Left ventricle myocardium superior (tissue), 1 donor: ENCODE data around the gene GPR31. TPM values are rescaled to one million over a fixed set of nuclear protein-coding genes. Genes with fewer than 3 reads are reported as not detected.
A peak's percentile ranks its signal among the peaks of the same experiment; 100 is the strongest.
"Not testable (repeated sequence)": the region's sequence is repeated elsewhere in the genome, so short reads cannot be mapped to it uniquely, and the experiment has no call there.

Experiments used
- ATAC-seq: fragments of 200-7000 bp; cut with Tn5 transposase; one replicate; pipeline ENCODE4 v1.9.1; 2020; ENCODE audit warnings: mild to moderate bottlenecking, moderate library complexity
- DNase-seq: peaks from one replicate; pipeline ENCODE4 v3.0.0-alpha.2; 2020
- intact Hi-C: fragments of 100-400 bp; cut with micrococcal nuclease; formaldehyde crosslinking; loops from one replicate; pipeline ENCODE4 v1.11.0; 2022
- total RNA-seq: library from RNA; stranded (reverse); fragmentation: NEBNext Ultra II Directional; extraction: Animal tissue kit (Norgen Biotek cat#: 25700); gene quantifications from one replicate; pipeline ENCODE4 v1.2.1, GENCODE V29; 2021
- donor health status: DM: no; HTN: yes; CAD: no; lungs with severe emphysema.

The GPR31 gene
- total RNA-seq, 1 donor from 2014 or later = not detected

DNA sequence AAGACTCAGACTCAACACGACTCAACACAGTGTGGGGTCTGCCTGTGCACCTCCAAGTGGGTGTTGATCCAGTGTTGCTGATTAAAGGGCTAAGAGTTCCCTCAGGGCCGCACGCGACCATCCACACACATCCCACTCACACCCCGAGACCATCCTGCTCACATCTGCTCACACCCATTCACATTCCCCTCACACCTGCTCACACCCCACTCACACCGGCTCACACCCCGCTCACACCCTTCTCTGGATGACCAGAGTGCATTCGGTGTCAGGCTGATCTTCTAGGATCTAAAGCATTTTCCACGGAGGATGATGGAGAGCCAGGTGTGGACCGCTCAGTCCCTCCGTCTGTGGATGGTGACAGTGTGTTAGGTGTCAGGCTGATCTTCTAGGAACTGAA, 13.5 kb upstream of the GPR31 start:
- DNase-seq, intact Hi-C loops, ATAC-seq: not testable (repeated sequence)

DNA sequence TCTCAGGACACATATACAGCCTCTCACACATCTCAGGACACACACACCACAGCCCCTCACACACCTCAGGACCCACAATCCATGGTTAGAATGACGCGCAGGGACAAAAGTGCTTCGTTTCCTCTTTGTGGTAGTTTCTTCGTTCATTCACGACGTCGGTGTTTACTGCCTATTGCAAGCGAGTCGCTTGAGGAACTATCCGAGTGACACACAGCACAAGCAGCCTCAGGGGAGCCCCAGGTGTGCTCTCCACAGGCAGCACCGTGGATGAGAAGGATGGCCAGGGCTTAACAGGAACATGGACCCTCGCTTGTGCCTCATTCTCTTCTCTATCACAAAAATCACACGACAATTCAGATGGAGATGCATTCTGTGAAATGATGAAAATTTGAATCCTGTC, 12.1 kb upstream of the GPR31 start:
- intact Hi-C loops, ATAC-seq, DNase-seq: not testable (repeated sequence)

DNA sequence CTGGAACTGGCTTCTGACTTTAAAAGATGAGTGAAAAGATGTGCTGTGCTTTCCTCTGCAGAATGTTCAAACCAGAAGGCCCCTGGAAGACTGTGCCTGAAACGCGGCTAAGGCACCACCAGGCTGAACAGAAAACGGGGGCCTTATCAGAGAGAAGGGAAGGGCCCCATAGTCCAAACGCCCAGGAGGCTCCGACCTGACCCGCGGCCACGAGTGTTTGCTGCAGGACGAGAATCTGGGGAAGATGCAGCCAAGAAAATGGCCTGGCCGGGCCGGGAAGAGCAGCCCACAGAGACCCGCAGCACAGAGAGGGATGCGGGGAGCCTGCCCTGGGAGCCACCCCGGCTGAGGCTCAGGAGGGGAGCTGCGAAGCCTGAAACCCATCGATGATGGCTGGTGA, 10.5 kb upstream of the GPR31 start:
- DNase-seq, ATAC-seq, intact Hi-C loops: not testable (repeated sequence)

DNA sequence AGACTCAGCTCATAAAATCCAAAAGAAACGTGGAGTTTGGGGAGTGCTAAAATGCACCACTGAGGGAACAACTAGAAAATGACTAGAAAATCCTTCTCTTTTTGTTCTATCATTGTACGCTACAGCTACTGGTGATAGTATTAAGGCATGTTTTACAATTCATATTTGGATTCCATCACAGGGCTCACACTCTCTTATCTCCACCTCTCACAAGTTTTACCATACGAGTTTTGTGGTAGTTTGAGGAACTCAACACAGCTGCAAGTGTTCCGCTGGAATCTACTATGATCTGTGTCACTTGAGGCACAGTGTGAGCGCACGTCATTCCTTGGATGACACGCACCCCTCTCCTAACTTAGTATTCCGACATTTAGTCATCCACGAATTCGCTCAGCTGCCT, 9.9 kb upstream of the GPR31 start:
- DNase-seq, intact Hi-C loops, ATAC-seq: not testable (repeated sequence)

DNA sequence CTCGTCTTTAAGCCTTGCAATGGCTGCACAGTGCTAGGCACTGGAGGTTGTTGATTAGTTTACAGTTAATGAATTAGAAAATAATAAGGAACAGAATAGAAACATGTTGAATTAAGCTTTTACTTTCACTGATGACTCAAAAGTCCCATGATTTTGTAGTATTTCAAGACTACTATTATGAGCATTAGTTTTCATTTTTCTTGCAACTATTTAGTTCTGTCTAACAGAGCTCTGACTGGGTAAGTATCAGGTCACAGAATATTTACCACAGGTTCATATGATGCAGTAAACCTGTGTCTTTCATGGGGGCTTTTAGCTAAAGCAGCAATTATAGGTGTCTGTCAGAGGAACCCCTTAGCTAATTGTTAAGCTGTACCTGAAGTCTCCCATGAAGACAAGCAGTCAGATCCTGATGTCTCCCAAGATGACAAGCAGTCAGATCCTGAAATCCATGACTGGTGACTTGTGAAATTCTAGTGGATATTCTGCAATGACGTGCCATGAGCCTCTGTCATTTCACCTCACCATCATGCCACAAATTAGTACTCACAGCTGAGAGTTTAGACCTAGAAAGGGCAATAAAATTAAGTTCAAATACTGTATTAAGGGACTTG, 8.2 kb upstream of the GPR31 start:
- intact Hi-C loops = no loop called here
- no peak for ATAC-seq

DNA sequence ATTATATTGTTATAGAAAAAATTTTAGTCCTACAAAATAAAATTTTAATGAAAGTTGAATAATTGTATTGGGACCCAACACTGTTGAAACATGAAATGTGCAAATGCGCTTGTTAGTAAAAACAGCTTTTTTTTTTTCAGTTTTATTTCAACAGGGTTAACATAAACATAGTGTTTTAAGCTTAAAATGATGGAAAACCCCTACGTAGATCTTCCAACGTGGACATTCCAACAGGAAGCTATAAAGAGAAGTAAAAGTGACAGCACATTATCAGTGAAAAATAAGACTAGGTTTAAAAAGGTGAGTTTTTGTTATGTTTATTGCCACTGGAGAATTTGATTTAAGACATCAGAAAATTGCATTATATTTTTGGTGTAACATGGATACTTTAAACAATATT, 6.5 kb upstream of the GPR31 start:
- DNase-seq = no peak
- ATAC-seq = no peak
- intact Hi-C loops = no loop called here

More for the DNA sequence above, 8.2 kb upstream of the GPR31 start:
- DNase-seq = no peak

DNA sequence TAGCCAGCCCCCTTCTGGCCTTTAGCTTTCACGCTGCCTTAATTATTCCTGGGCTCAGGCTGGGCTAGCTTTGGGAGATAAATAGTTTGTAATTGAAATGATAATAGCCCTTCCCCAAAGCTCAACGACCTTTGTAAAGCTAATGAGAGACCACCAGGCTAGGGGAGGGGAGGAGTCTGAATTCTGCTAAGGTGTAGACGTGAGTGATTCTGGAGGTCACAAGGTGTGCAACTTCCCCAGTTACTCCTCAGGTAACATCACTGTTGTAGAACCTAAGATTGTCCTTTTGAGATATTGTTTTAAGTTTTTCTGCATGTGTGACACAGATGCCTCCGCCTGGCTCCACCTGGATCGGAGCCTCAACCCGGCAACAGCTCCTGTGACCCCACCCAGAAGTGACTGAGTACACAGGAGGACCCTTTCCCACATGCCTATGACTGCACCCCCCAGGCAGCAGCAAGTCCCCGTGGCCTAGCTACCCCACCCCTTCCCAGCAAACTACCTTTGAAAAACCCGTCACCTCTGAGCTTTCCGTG, 5.8 kb upstream of the GPR31 start:
- intact Hi-C loops = no loop called here
- no peak for ATAC-seq
- no peak for DNase-seq

DNA sequence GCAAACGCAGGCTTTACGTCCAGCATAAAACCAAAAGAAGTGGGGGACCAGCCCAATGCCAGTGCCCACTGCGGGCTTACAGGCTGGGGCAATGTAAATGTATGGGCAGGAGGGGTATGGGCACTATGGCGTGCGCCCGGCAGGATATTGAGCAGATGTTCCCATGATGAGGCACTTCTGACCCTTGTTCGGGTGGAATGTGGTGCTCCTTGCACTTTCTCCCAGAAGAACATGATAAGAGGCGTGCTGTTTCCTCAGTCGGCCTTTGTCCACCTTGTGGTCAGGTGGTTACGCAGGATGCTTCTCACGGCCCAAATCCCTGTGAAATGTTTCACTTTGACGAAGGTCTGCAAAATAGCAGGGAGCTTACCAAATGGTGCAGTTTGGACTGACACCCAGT, 4.8 kb upstream of the GPR31 start:
- intact Hi-C loops = no loop called here
- no peak for DNase-seq
- ATAC-seq = no peak

DNA sequence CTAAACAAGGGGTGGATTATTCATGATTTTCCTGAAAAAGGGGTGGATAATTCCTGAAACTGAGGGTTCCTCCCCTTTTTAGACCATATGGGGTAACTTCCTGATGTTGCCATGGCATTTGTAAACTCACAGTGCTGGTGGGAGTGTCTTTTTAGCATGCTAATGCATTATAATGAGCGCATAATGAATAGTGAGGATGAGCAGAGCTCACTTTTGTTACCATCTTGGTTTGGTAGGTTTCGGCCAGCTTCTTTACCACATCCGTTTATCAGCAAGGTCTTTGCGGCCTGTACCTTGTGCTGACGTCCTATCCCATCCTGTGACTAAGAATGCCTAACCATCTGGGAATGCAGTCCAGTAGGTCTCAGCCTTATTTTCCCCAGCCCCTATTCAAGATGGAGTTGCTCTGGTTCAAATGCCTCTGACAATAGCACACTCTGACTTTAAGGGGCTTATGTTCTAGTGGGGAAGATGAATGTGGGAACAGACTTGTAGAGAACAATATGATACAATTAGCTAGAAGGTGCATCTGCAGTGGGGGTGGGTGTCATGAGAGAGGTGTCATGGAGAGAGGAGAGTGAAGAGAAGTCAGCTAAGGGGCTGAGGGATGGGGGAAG, 4.2 kb upstream of the GPR31 start:
- intact Hi-C loops = no loop called here
- ATAC-seq (no peak), DNase-seq (no peak)

DNA sequence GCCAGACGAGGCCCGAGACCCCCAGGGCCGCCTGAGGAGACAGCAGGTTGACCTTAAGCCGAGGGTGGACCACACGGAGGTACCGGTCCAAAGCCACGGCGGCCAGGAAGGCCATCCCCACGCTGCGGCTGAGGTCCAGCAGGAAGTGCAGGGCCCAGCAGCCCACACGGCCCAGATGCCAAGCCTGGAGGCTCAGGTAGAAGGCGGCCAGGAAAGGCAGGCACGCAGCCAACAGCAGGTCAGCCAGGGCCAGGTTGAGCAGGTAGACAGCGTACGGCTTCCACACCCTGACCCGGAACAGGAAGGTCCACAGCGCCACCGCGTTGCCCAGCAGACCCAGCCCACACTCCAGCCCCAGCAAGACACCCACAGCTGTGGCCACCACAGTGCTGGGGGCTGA, 366 bp downstream of the GPR31 start:
- intact Hi-C loops = no loop called here
- ATAC-seq (no peak), DNase-seq (no peak)

DNA sequence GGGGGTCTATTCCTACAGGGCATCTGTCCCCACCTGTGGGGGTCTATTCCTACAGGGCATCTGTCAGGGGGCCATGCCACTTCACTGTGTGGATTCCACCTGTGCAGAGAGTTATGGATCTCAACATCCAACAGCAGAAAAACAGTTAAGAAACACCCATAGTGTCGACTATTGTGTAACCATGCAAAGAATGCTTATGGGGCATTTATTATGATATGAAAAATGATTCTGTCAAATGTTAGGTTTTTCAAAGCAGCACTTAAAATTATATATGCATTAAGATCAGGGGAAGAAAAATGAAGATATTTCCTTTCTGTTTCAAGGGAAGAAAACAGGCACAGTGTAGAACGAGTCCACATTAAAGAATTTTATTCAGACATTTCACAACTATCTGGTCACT, 2.9 kb downstream of the GPR31 start:
- DNase-seq = no peak
- intact Hi-C loops = no loop called here
- no peak for ATAC-seq

DNA sequence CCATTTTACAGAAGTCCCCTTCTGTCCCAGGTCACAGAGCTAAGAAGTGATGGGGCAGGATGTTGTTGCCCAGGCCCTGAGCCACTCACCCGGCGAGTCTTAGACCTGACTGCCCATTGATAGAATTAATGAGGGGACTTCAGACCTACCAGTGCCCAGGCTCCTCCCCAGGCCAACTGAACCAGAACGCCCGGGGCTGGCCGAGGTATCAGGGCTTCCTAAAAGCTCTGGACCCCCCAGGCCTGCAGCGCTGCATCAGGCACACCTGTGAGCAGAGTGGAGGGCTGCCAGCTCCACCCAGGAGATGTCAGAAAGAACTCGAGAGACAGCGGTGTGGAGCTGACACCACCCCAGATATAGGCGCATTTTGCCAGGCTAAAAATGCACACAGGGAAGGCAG, 3.5 kb downstream of the GPR31 start:
- DNase-seq (no peak), ATAC-seq (no peak)
- intact Hi-C loops = no loop called here

DNA sequence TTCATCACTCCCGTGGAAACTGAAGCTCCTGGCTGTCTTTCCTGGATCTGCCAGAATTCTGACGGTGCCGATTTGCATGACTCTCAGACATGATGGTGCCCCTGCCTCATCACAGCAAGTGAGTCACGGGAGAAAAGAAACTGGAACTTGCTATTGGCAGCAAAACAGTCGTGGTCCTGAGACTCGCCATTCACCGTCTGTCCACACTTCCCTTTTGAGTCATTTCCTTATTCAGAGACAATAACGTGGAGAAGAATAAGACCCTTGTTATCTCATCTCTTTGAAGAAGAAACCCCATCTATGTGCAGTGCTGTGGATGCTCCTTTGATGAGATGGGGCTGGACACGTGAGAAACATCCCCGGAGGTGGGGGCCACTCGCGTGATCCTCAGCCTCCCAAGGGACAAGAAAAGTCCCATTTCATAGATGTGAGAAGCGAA, 4.2 kb downstream of the GPR31 start:
- intact Hi-C loops = no loop called here
- ATAC-seq (no peak), DNase-seq (no peak)

DNA sequence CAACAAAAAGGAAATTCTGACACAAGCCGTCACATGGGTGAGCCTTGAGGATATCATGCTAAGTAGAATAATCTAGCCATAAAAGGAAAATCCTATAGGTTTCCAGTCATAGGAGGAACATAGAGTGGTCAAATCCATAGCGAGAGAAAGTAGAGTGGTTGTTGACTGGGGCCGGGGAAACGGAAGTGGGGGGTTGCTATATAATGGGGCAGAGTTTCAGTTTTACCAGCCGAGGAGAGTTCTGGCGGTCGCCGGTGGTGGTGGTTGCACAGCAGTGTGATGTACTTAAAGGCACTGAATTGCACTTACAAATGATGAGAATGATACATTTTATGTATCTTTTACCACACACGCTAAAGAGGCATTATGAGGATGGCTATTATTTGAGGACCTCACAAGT, 4.9 kb downstream of the GPR31 start:
- DNase-seq (no peak), ATAC-seq (no peak)
- intact Hi-C loops = no loop called here

DNA sequence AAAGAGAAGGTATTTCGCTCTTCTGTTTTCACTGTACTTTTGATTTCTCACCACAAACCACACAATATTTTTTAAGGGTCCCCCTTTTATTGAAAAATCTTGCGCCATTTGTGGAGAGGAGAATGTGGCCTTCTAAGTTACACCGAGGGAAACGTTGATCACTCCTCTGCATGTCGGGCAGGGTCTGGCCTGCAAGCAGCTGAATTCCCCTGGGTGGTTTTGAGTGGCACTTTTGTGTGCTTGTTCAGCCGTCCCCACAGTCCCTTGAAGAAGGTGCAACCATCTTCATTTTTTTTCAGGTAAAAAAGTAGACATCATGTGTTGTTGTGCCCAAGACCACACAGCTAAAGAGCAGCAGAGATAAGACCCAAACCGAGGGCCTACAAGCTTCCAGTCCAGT, 6.1 kb downstream of the GPR31 start:
- intact Hi-C loops = no loop called here
- ATAC-seq (no peak), DNase-seq (no peak)

DNA sequence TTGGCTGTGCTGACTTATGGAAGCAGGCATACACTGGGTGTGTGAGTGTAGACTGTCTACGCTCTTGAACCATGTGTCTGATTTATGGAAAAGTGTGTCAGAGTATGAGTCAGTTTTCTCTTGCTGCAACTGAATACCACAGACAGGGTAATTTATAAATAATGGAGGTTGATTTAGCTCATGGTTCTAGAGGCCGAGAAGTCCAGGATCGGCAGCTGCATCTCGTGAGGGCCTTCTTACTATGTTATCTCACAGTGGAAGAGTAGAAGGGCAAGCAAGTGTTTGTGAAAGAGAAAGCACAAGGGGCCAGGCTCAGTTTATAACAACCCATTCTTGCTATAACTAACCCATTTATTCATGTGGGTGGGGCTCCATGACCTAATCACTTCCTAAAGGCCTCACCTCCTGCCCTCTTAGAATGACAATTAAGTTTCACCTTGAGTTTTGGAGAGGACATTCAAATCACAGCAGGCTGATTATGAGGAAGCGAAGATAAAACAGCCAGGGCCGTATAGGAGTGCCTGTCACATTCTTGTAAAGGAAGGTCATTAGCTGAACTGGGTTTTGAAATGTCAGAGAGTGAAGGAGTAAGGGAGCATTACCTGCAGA, 6.7 kb downstream of the GPR31 start:
- DNase-seq (no peak), ATAC-seq (peak; percentile 34)
- intact Hi-C loops = no loop called here

DNA sequence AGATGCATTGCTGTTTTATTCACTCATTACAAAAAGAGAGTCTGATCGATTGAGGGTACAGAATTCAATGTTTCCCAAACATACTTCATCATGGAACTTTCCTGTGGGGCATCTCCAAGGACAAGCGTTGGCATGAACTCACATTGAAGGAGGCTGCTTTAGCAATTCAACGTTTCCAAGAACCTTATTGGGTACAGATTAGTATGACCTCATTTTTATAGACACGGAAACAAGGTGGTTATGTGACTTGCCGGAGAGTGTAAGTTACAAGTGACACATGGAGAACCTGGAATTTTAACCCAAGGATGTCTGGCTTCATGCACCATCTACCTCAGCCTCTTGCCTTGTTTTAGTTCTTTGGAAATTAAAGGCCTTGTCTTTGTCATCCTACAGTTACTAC, 8.8 kb downstream of the GPR31 start:
- intact Hi-C loops = loop anchor here (10.0 kb wide), 1 partner anchor 364 kb away; no protein-coding TSS in a partner anchor
- no peak for DNase-seq
- no peak for ATAC-seq

DNA sequence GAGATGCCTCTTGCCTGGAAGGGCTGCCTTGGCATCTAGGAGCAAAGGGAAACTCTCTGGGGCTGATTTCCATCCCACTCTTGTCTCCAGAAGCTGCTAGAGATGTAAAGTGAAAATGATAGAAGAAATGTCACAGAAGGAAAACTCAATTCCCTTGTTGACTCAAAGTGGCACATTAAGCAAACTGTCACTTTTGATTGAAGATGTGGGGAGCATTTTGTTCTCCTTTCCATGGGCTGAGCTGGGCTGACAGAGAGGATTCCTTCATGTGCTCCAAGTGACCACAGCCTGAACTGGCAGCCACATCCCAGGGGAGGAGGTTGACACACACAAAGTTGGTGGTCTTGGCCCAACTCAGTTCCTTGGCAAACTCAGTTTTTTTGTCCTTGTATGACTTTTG, 9.8 kb downstream of the GPR31 start:
- DNase-seq = no peak
- intact Hi-C loops = loop anchor here (10.0 kb wide), 1 partner anchor 363 kb away; no protein-coding TSS in a partner anchor

DNA sequence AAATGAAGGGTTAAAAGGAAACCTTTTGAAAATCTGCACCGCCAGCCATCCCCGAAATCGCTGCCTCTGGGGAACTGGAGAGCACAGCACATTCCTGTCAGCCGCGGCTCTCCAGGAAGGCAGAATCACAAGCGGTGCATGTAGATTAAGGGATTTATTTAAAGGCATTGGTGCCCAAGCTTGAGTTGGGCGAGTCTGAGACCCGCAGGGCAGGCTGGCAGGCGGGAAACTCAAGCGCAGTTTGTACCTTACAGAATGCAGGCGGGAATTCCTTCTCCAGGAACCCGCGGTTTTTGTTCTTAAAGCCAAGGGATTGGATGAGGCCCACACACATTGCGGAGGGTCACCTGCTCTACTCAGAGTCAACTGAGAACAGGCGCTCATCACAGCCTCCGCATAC, 10.8 kb downstream of the GPR31 start:
- ATAC-seq = no peak
- DNase-seq = no peak
- intact Hi-C loops = loop anchor here (10.0 kb wide), 1 partner anchor 362 kb away; no protein-coding TSS in a partner anchor

More for the DNA sequence above, 9.8 kb downstream of the GPR31 start:
- ATAC-seq = no peak

DNA sequence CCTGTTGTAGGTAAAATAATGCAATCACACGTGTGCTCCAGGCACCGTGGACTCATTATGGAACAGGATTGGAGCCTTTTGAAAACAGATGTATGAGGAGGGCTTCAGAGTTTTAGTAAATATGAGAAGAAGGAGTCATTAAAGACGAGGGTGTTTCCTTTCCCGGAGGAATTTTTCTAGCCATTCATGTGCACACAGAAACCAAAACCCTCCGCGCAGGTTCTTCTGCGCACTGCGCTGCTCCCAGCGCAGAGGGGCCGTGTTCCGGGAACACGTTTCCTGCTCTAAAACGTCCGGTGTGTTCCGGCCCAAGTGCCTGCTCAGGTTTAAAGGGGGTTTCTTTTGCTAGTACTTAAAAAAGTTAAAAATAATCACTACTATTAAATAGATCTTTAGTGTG, 11.6 kb downstream of the GPR31 start:
- ATAC-seq (no peak), DNase-seq (no peak)
- intact Hi-C loops = loop anchor here (10.0 kb wide), 1 partner anchor 361 kb away; no protein-coding TSS in a partner anchor
